ENCODE measurements around the gene HEMK1. TPM values are rescaled to one million over a fixed set of nuclear protein-coding genes. Genes with fewer than 3 reads are reported as not detected.

The HEMK1 gene
- total RNA-seq, 2 donors from 2014 or later = 10.9 to 12.6 TPM

DNA sequence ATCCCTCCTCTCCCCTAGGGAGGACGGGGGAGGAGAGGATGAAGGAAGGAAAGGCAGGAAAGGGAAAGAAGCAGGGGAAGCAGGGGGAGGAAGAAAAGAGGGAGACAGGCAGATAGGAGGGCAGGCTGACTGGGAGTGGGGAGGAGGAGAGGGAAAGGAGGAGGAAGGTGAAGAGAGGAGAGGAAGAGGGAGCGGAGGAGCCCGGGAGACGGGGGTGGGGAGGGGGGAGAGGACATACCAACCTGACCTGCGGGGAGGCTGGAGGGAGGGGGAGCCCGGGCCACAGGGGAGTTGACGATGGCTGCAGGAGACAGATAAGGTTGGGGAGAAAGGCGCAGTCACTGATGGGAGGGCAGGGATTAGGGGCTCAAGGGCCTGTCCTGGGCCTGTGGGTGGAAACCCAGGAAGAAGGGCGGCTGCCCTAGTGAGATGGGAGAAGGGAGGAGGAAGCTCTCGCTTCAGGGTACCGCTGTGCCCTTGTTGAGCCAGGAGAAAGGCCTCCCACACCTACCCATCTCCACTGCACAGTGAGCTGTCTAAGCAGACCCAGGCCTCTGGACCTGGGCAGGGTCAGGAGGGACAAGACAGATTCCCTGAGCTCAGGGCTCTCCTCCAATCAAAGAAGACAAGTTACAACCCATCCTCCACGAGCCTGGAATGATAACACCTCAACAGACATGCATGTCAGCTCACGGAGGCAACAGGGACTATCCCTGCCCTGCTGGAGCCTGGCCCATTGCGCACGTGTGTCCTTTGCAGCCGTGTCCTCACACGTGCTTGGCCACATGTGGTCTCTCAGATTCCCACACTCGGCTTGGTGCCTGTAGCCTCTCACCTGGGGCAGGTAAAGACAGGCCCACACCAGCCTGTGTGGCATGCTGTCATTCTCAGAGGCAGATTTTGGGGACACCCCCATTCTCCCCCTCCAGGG is 29.7 kb upstream of the HEMK1 start:
- intact Hi-C loops (cut with DNase I) = loop anchor here in 1 of 2 donors (5.0 kb wide), 1 partner anchor 192 kb away; the partner anchor contains the start of gene ZMYND10
- DNase-seq (ENCODE audit: low spot score) = no peak

DNA sequence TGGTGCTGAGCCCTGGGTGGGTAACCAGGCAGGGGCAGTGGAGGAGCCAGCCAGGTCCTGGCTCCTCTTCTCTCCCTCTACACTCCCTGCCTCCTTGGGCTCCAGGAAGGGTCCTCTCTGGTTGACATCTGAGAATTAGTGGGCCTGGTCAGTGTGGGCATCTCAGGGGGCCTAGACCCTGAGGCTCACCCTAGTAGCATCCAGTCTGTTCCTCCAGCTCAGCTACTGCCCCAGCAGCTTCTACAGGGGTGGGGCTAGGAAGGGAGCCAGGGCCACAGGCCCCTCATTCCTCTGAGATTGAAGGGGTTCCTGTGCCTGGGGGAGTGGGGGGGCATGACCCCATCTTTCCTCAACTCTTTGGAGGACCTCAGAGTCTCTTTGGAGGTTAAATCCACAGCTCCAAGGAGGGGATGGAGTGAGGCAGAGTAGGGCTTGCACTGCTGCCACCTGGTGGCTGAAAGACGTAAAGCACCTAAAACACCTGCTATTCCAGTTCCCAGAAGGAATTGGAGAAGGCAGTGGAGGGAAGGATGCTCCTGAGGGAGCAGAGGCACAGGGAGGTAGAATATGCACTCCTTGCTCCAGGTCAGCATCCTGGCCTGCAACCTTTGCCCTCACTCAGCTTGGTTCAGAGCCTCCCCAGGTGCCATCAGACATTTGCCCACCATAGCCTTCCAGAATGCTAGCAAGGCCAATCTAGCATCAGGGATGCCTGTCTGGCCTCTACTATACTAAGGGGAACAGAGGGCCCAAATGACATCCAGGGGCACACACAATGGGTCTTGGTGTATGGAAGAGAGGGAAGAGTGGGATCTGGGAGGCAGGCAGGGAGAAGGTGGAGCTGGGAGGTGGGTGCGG is 26.9 kb upstream of the HEMK1 start:
- intact Hi-C loops (cut with DNase I) = loop anchor here (2.0 to 5.0 kb wide), 3 partner anchors 108 to 195 kb away; partner anchors contain the start of gene ZMYND10 (in 1 of the 2)
- peak; percentile 90 for DNase-seq (ENCODE audit: low spot score)

DNA sequence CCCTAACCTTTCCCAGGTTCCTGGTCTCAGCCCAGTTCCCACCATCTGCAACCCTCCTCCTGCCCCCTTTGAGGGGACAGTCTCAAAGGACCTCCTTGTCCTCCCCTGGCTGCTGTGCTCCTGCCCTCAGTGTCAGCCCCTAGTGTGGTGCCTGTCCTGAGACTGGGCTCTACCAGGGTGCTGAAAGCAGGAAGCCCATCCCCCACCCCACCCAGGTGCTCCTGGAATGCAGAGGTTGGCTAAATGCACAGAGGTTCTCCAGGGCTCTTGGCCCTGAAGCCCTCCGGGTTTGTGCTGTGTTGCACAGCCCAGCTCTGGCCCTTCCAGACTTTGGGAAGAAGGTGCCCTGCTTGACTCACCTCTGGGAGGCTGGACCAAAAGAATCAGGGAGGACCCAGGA is 23.5 kb upstream of the HEMK1 start:
- no peak for DNase-seq (ENCODE audit: low spot score)
- intact Hi-C loops (cut with DNase I) = no loop called here

DNA sequence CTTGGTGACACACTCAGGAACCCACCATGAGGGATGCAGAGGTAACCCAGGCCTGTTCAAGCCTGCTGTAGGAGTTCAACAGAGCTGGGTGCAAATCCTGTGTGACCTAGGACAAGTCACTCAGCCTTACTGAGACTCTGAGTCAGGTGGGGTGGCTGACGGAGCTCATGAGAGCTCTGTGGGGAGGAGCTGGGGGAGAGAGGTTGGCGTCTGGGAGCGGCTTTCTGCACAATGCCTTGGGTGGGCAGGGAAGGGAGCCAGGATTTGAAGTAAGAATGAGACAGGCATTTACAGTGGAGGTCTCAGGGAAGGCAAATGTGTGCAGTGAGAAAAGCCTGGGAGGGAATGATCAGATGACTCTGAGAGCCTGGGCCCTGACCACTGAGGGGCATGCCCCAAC is 20.1 kb upstream of the HEMK1 start:
- intact Hi-C loops (cut with DNase I) = no loop called here
- no peak for DNase-seq (ENCODE audit: low spot score)

DNA sequence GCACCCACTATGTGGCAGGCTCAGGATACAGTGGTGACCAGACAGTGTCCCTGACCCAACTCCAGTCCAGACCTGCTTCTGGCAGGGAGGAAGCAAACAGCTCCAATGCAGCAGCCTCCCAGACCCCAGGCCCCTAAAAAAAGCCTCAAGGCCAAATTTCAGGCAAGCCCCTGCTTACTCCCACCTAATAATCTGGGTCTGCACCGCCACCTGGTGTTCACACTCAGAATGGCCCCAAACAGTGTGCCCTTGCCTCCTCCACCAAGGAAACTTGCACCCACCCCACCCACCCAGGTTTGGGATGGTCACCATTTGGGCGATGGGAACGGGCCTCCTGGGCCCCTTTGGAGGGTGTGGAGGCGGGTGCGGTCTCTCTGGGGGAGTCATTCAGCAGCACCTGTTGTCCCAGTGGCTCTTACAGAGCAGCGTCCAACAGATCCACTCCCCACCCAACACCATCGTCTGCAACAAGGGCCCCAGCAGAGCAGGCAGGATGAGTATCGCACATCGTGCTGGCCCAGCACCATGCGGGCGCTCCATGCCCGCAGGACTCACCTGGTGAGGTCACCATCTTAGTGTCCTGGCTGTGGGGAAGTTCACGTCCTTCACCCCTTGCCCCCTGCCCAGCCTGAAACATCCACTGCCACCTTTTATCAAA is 19.1 kb upstream of the HEMK1 start:
- intact Hi-C loops (cut with DNase I) = no loop called here
- DNase-seq (ENCODE audit: low spot score) = no peak

DNA sequence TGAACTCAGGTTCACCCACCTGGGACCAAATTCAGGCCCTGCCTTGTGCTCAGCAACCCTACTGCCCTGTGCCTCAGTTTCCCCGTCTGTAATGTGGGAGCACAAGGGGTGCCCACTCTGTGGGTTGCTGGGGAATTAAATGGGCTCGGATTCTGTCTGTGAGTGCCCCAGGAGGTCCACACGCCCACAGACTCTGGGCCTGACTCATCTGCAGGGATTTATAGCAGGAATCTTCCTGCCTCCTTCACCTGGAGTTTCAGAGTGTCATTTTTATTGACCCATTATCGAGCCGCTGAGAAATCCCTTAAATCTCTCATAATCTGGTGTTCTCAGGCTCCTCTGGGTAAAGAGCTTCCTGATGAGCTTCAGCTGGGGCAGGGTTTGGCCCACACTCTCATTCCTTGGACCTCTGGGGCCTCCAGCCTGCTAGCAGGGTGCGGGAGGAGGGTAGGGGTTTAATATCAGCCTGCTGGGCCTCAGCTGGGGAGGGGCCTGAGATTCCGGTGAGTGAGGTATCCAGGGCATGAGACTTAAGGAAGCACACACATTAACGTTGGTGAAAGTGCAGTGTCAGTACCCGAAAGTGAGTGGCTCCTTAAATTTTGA is 18.2 kb upstream of the HEMK1 start:
- intact Hi-C loops (cut with DNase I) = no loop called here
- no peak for DNase-seq (ENCODE audit: low spot score)

DNA sequence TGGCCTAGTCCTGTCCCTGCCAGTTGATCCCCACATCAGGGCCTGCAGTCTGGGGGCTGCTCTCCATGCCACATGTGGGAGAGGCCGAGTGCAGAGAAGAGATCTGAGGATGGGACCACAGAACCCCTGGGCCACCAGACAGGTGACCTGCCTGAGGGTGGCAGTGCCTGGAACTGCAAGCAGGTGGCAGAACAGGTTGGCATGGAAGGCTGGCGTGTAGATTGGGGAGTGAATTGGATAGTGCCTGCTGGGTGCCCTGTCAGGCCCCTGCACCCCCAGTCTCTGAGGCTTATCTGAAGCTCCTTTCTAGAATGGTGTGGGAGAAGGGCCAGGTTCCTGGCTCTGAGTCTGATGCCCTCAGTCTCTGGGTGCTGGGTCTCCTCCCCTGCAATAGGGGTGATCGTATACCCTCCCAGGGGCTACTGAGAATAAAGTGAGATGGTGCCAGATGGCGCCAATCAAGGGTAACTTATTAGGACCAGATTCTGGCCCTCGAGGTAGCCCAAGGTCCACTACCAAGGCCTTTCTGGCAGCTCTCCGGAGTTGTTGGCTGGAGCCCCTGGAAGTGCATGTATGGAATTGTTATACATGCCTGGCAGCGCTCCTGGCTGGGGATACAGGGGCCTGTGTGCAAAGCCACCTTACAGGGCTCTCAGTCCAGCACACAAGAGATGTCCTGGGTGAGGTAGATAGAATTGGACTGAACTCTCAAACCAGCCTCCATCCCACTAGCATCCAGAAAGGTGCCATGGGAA is 17.5 kb upstream of the HEMK1 start:
- intact Hi-C loops (cut with DNase I) = no loop called here
- no peak for DNase-seq (ENCODE audit: low spot score)

DNA sequence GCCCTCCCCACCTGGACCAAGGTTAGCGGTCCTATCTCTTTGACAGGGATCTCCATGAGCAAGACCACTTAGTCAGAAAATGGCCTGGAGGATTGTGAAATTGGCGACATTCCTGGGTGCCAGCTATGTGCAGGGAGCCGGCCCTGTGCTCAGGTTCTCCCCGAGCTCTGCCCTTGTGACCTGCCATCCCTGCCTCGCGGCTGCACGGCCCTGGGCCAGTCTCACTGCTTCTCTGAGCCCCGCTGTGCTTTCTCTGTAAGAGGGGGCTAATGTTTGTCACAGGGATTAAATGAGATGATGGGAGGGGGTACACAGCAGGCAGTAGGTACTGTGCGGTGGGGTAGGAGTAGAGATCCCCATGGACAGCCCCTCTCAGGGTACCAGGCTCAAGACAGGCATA is 16.7 kb upstream of the HEMK1 start:
- intact Hi-C loops (cut with DNase I) = no loop called here
- no peak for DNase-seq (ENCODE audit: low spot score)

DNA sequence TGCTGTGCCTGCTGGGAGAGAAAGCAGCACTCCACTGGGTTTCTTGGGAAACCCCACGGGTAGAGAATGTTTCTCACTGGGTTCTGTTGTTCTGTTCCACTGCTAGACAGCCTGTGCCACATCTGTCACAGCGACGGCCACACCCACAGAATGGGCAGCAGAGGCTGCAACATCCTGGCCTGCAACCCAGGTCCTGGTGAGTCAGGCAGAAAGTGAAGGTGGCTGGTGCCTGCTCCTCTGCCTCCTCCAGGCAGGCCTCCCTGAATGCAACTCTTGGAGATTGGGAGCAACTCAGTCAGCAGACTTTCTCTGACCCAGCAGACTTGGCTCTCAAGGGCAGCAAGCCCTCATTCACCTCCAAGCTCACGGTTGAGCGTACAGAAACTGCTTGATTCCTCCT is 14.8 kb upstream of the HEMK1 start:
- intact Hi-C loops (cut with DNase I) = no loop called here

DNA sequence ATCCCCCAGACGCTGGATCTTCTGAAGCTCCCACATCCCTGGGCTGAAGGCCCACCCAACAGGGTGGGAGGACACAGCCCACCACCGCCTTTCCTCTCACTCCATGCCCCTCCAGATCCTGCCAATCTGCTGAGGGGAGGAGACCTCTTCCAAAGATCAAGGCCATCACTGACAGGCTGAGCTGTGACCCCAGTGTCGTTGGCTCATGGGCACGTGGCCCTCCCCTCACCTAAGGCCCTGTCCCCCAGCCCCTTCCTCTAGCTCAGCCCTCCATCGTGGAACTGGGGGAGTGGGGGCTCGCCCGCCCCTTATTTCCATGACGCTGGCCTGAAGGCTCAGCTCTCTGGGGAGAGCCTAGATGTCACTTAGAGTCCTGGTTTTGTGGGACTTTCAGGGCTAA is 12.2 kb upstream of the HEMK1 start:
- intact Hi-C loops (cut with DNase I) = no loop called here
- no peak for DNase-seq (ENCODE audit: low spot score)

More for the DNA sequence above, 14.8 kb upstream of the HEMK1 start:
- no peak for DNase-seq (ENCODE audit: low spot score)

DNA sequence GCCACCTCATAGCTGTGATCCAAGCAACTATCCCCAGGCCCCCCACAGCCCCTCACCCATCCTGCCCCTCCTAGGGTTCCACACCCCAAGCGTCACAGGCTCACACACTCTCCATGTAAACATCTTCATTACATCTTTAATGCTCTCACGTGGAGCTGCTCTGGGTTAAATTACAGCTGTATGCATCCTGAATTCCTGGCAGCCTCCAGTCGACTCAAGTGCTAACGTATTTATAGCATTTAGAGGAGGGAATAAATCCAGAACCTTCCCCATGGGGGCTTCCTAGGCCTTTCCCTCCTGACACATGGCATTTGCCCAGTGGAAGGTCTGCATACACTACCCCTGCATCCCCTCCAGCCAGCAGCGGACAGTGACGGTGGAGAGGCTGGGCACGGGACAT is 11.4 kb upstream of the HEMK1 start:
- DNase-seq (ENCODE audit: low spot score) = no peak
- intact Hi-C loops (cut with DNase I) = no loop called here

DNA sequence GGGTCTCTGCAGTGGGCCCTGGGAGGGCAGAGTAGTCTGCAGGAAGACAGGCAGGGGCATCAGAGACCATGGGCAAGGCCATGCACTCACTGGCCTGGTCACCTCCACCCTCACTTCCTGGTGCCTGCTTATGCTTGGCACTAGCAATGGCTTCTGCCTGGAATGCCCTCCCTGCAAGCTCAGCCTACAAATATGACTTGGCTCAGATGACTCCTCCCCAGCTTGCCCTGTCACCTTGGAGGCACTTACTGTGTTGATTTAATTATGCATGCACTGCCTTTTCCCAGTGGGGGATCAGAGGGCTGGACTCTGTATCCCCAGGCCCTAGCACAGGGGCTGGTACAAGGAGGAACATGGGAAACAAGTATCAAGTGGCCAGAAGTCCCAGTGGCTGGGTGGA is 9.6 kb upstream of the HEMK1 start:
- intact Hi-C loops (cut with DNase I) = no loop called here
- DNase-seq (ENCODE audit: low spot score) = no peak

DNA sequence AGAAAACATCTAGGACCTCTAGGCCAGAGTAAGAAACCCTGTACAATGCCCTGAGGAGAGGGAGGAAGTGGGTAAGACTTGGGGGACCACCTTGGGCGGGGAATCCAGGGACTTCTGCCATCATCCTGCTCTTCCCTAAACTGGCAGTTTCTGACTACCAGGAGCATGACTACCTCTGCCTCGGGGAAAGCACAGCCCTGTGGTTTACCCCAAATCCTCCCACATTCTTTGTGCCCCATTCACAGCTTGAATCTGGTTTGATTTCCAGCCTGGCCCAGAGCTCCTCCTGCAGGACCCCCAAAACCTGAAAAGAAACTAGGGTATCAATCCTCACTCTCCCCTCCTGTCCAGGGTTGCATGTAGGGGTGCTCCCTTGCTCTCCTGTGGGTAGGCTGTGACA is 6.5 kb upstream of the HEMK1 start:
- DNase-seq (ENCODE audit: low spot score) = no peak
- intact Hi-C loops (cut with DNase I) = no loop called here

DNA sequence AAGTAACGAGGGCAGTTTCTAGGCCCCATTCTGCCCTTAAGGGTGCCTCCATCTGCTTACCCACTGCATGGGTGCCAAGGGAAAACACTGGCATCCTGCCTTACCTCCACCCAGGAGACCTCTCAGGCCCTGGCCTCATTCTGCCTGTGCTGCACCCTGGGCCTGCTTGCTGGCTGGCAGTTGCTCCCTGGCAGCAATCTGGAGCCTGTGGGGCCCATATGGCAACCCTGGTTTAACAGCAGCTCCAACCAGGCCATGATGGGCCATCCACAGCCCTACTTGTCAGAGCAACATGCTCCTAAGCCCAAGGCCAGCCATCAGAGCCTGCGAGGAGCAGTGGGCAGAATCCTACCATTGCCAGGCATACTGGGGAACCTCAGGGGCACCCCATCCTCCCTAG is 5.5 kb upstream of the HEMK1 start:
- intact Hi-C loops (cut with DNase I) = no loop called here
- DNase-seq (ENCODE audit: low spot score) = no peak

DNA sequence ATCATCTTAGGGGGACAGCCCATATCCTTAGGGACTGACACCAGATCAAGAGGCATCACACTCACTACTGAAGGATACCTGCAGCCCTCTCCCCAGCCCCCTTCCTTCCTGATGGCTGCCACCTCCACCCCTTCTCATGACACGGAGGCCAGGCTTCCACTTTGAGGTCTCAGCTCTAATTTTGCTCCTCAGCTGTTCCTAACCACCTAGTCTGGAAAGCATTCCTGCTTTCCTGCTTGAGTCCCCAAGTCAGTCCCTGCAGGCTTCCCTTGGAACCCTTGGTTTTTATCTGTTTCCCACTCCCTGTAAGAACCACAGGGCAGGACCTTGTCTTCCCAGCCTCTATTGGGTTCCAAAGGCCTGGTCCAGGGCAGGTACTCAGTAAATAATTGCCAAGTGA is 5.0 kb upstream of the HEMK1 start:
- no peak for DNase-seq (ENCODE audit: low spot score)
- intact Hi-C loops (cut with DNase I) = no loop called here

DNA sequence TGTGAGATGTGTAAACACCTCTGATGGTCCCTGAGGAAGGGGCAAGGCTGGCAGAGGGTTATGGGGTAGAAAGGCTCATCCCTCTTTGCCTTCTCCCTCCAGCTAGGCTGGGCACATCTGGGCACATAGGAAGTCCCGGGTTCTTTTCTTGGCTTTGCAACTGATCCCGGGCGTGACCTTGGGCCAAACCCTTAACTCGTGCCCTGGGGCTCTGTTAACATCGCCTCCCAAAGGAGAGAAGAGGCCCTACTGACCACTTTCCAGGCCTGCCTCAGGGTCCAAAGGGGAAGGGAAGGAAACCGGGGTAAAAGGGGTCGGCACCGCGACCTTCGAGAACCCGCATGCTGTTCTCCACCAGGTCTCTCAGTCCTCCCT is 2.3 kb upstream of the HEMK1 start:
- intact Hi-C loops (cut with DNase I) = no loop called here
- DNase-seq (ENCODE audit: low spot score) = no peak

DNA sequence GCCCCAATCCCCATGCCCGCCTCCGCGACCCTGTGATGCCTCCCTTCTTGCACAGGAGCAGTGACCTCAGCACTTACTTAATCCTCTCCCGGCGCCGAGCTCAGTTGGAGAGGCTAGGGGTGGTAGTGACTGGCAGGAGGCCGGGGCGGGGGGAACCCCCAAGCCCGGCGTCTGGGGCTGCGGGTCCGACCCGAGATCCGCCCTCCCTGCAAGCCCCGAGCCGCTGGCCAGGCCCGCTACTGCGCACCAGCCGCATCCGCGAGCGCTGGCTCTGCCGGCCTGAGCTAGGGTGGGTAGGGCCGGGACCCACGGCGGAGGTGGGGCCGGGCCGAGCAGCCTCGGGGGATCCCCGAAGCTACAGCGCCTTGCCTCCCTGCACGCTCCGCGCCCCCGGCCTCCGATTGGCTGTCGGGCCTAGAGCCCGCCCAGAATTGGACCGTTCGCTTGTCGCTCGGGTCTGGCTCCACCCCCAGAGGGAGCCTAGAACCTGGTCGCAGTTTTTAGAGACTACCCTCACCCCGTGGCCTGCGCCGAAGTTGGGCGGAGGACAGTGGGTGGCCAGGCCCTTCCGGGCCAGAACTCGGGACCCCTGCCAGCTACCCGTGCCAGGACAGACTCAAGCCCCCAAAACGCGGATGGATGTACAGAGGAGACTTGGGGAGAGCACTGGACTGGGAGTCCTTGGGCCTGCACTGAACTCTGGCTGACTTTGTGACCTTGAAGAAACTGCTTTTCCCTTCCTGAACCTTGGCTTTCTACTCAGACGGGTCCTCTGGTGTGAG is 1.7 kb upstream of the HEMK1 start, which contains the start of gene C3orf18:
Gene C3orf18, minus strand, starts transcription at position 362 of the 782 bp plus-strand sequence. CDS start 2,048 bp downstream, outside the sequence.
- intact Hi-C loops (cut with DNase I) = loop anchor here in 1 of 2 donors (2.0 kb wide), 1 partner anchor 41 kb away; no protein-coding TSS in a partner anchor
- peak; percentile 97 for DNase-seq (ENCODE audit: low spot score)

Measured in posterior vena cava (tissue), 2 donors.